Upper lobe of left lung (tissue), 6 donors: ENCODE measurements around the gene BIRC7. TPM values are rescaled to one million over a fixed set of nuclear protein-coding genes. Genes with fewer than 3 reads are reported as not detected.

Experiments used
- ATAC-seq, 2 donors: fragments of 200-7000 bp; cut with Tn5 transposase; one replicate each; pipeline ENCODE4 v1.9.1; 2022; ENCODE audit warnings: mild to moderate bottlenecking in 2 of 2, moderate library complexity in 2 of 2; ENCODE audit not compliant: low FRiP score in 2 of 2
- DNase-seq, 2 donors: peaks; one replicate each; pipeline ENCODE4 v3.0.0-alpha.2; 2019 to 2020
- H3K27ac ChIP-seq, 4 donors: fragments of 200-600 bp; sonication (generic); one replicate each; pipeline ENCODE4 v1.5.1; 2016 to 2019
- H3K27me3 ChIP-seq, 4 donors: fragments of 200-600 bp; sonication (generic); one replicate each; pipeline ENCODE4 v1.5.1; 2017 to 2019
- H3K36me3 ChIP-seq, 4 donors: fragments of 200-600 bp; sonication (generic); one replicate each; pipeline ENCODE4 v1.5.1; 2016 to 2019
- H3K4me1 ChIP-seq, 4 donors: fragments of 200-600 bp; sonication (generic); one replicate each; pipeline ENCODE4 v1.5.1; 2018 to 2019
- H3K4me3 ChIP-seq, 4 donors: fragments of 200-600 bp; sonication (generic); one replicate each; pipeline ENCODE4 v1.5.1; 2017 to 2019; ENCODE audit warnings: mild to moderate bottlenecking in 2 of 4, moderate library complexity in 1 of 4
- H3K9me3 ChIP-seq, 4 donors: fragments of 200-600 bp; sonication (generic); one replicate each; pipeline ENCODE4 v1.5.1; 2018 to 2019
- CTCF ChIP-seq, 6 experiments: fragments of 450-650 bp in 4 of 6; fragments of 200-600 bp in 2 of 6; sonication (generic) in 2 of 6; IDR thresholded peaks; one replicate each; pipeline ENCODE4 v1.5.1; 2016 to 2019; ENCODE audit warnings: antibody characterized with exemption in 6 of 6
- EP300 ChIP-seq, 4 donors: sonication (generic); formaldehyde crosslinking; IDR thresholded peaks; one replicate each; pipeline ENCODE4 v1.5.1; 2017; ENCODE audit warnings: antibody characterized with exemption in 4 of 4, control low read depth in 2 of 4
- POLR2A ChIP-seq, 4 donors: fragments of 450-650 bp; IDR thresholded peaks; one replicate each; pipeline ENCODE4 v1.5.1; 2016 to 2017; ENCODE audit warnings: antibody characterized with exemption in 4 of 4, mild to moderate bottlenecking in 2 of 4
- POLR2AphosphoS5 ChIP-seq, 2 donors: sonication (generic); formaldehyde crosslinking; IDR thresholded peaks; one replicate each; pipeline ENCODE4 v1.5.1; 2017; ENCODE audit warnings: antibody characterized with exemption in 2 of 2
- WGBS, 2 donors: methylation state at CpG; one replicate each; pipeline ENCODE4 v1.1.5; 2017 to 2018; 5-methylcytosine and 5-hydroxymethylcytosine counted together
- total RNA-seq, 6 donors: library from RNA; depleted of rRNA in 4 of 6; stranded (reverse); fragments of >200 nt in 4 of 6; gene quantifications; one replicate each; pipeline versions ENCODE4 v1.1.0 to v1.2.1, GENCODE V29; 2016 to 2021
- donor health status: DM: no; HTN: no; CAD: no; lungs with moderate emphysema.
- donor health status: DM: no; HTN: yes; CAD: no; lungs with severe emphysema.

Gene BIRC7
- total RNA-seq, 6 donors from 2014 or later = 1.3 to 15.0 (median 2.8) TPM; not detected in 2

- WGBS, 2 donors = 55 to 57% methylated on average over 17 to 31 of the region's 31 CpGs
- H3K27me3 ChIP-seq = peaks cover 1 to 35% (median 21%) of the 10 kb centered on the region in 4 donors
Measured at GRCh38 chr20:63255931-63256704, 20.4 kb downstream of the BIRC7 start.

GRCh38 chr20:63256954-63257353, 21.2 kb downstream of the BIRC7 start:
- H3K27me3 ChIP-seq = peaks cover 1 to 35% (median 21%) of the 10 kb centered on the region in 4 donors
- no peaks in the 10 kb centered on the region for H3K9me3 ChIP-seq
- DNase-seq (no peak), ATAC-seq (no peak)
- H3K4me3 ChIP-seq = no peak overlapping the region
- H3K27ac ChIP-seq = no peak overlapping the region
- peaks cover 13 to 22% (median 15%) of the 10 kb centered on the region in 4 donors for H3K4me1 ChIP-seq
- TF ChIP-seq CTCF (IDR thresholded peaks at IDR 0.05) = no peak
- TF ChIP-seq EP300 (IDR thresholded peaks at IDR 0.05) = no peak
- TF ChIP-seq POLR2AphosphoS5 (IDR thresholded peaks at IDR 0.05) = no peak
- TF ChIP-seq POLR2A (IDR thresholded peaks at IDR 0.05) = no peak
- 88 to 90% methylated on average over 4 of the region's 4 CpGs for WGBS, 2 donors
- no peaks in the 10 kb centered on the region for H3K36me3 ChIP-seq

More at GRCh38 chr20:63255931-63256704, 20.4 kb downstream of the BIRC7 start:
- Histone ChIP-seq H3K27ac (no peak overlapping the region), H3K4me3 (no peak overlapping the region), H3K9me3 (no peaks in the 10 kb centered on the region), H3K36me3 (no peaks in the 10 kb centered on the region), H3K4me1 (peaks cover 13 to 22% (median 15%) of the 10 kb centered on the region in 4 donors)
- DNase-seq = peak in 1 of 2 donors; percentile 62
- no peak for TF ChIP-seq POLR2A (IDR thresholded peaks at IDR 0.05)
- no peak for TF ChIP-seq POLR2AphosphoS5 (IDR thresholded peaks at IDR 0.05)
- TF ChIP-seq CTCF (IDR thresholded peaks at IDR 0.05) = no peak
- TF ChIP-seq EP300 (IDR thresholded peaks at IDR 0.05) = no peak
- ATAC-seq = no peak

- Histone ChIP-seq H3K36me3 (no peaks in the 10 kb centered on the region), H3K27ac (no peak overlapping the region), H3K4me3 (no peak overlapping the region), H3K27me3 (peaks cover 1 to 33% (median 19%) of the 10 kb centered on the region in 4 donors), H3K4me1 (peaks cover 13 to 22% (median 15%) of the 10 kb centered on the region in 4 donors), H3K9me3 (no peaks in the 10 kb centered on the region)
- 86 to 87% methylated on average over 13 of the region's 13 CpGs for WGBS, 2 donors
- TF ChIP-seq POLR2A (IDR thresholded peaks at IDR 0.05) = no peak
- no peak for TF ChIP-seq CTCF (IDR thresholded peaks at IDR 0.05)
- TF ChIP-seq EP300 (IDR thresholded peaks at IDR 0.05) = no peak
- TF ChIP-seq POLR2AphosphoS5 (IDR thresholded peaks at IDR 0.05) = no peak
- DNase-seq = no peak
- ATAC-seq = no peak
Measured at GRCh38 chr20:63257629-63258028, 21.9 kb downstream of the BIRC7 start.

GRCh38 chr20:63258781-63259180, 23.1 kb downstream of the BIRC7 start:
- Histone ChIP-seq H3K36me3 (no peaks in the 10 kb centered on the region), H3K9me3 (no peaks in the 10 kb centered on the region), H3K27me3 (peaks cover 1 to 25% (median 15%) of the 10 kb centered on the region in 4 donors), H3K4me3 (no peak overlapping the region), H3K4me1 (peaks cover 6 to 11% (median 7%) of the 10 kb centered on the region in 4 donors), H3K27ac (no peak overlapping the region)
- TF ChIP-seq EP300 (IDR thresholded peaks at IDR 0.05) = no peak
- WGBS, 2 donors = 47% methylated on average over 8 of the region's 8 CpGs
- no peak for ATAC-seq
- DNase-seq = no peak

- peaks cover 0 to 14% (median 5%) of the 10 kb centered on the region in 4 donors for H3K27me3 ChIP-seq
- 69% methylated on average over 11 to 25 of the region's 25 CpGs for WGBS, 2 donors
- no peak for TF ChIP-seq POLR2A (IDR thresholded peaks at IDR 0.05)
- no peak for TF ChIP-seq EP300 (IDR thresholded peaks at IDR 0.05)
- TF ChIP-seq POLR2AphosphoS5 (IDR thresholded peaks at IDR 0.05) = no peak
- no peak for TF ChIP-seq CTCF (IDR thresholded peaks at IDR 0.05)
Measured at GRCh38 chr20:63259734-63260460, 24.2 kb downstream of the BIRC7 start.

More at GRCh38 chr20:63259734-63260460, 24.2 kb downstream of the BIRC7 start:
- Histone ChIP-seq H3K27ac (no peak overlapping the region), H3K9me3 (no peaks in the 10 kb centered on the region), H3K36me3 (no peaks in the 10 kb centered on the region), H3K4me1 (no peaks in the 10 kb centered on the region), H3K4me3 (no peak overlapping the region)
- ATAC-seq (no peak), DNase-seq (peak in 1 of 2 donors; percentile 77)
